NOMO-1 (cell line): ENCODE data around the gene ZNF607.

Source experiments
- DNase-seq, 2 experiments: peaks; one replicate each; lab custom pipeline; 2025; ENCODE audit not compliant: unreplicated experiment in 2 of 2; lab: John Stamatoyannopoulos, UW

Gene ZNF607

DNA sequence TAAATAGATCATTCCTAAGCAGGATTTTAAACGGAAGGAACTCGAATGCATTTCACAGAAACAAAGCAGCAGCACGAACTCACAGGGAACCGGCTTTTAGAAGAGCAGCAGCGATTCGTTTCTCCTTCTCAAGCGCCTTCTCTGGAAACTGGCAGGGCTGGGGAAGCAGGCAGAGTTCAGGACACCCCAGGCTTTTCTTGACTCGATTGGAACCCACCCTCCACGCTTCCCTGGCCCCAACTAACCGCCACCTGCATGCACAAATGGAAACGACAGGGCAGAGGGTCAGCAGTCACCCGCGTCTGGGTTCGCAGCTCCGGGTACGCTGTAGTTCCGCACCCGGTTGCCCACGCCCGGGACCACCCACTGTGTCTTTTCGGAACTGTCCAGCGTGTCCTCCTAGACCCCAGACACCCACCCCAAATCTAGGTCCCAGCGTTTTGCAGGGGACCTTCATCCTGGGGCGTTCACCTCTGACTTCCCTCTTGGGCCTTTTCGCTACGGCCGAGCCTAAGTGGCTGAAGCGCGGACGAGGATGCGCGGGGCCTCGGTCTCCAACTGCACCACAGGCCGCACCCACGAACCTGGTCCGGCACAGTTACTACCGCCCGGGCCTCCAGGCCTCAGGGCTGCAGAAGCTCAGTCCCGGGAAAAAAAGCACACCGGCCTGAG lies 64.8 kb downstream of the ZNF607 start:
- no peak for DNase-seq

DNA sequence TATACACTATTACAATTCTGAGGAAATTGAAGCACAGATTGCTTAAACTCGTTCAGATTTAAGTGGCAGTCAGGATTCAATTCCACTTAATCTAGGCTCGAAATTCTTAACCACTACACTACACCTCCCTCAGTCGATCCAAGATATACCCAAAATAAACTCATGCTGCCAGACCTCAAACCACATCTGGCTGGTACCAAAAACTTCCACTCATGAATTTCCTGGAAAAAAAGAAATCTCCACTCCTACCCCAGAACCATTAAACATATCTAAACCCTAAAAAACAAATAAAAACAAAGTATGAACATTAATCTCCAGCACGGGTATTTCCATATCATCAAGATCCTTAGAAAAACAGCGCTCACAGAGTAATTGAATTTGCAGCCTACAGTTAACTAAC lies 65.4 kb downstream of the ZNF607 start:
- DNase-seq, result no peak
